T-helper 2 cell treated with Interferon-gamma antibody and Interleukin-4, amounts not matched to agents 5 μg/mL and 100 μg/mL, for 36 hours (primary cell): ENCODE results near the gene TSBP1.

Source experiments
- DNase-seq: peaks from one replicate; pipeline ENCODE4 v3.0.0; 2021; ENCODE audit warnings: low spot score
- H3K27ac Mint-ChIP-seq: one replicate; pipeline ENCODE4 v1.8.0; 2021; ENCODE audit warnings: mild to moderate bottlenecking, mixed read lengths
- H3K27me3 Mint-ChIP-seq: one replicate; pipeline ENCODE4 v1.8.0; 2021; ENCODE audit warnings: low read depth, mixed read lengths
- H3K36me3 Mint-ChIP-seq: one replicate; pipeline ENCODE4 v1.8.0; 2021; ENCODE audit warnings: low read depth, mixed read lengths
- H3K4me1 Mint-ChIP-seq: one replicate; pipeline ENCODE4 v1.8.0; 2021; ENCODE audit warnings: low read depth, mixed read lengths
- H3K4me3 Mint-ChIP-seq: one replicate; pipeline ENCODE4 v1.8.0; 2022; ENCODE audit warnings: mild to moderate bottlenecking, moderate library complexity, mixed read lengths
- H3K9me3 Mint-ChIP-seq: one replicate; pipeline ENCODE4 v1.8.0; 2021; ENCODE audit warnings: mixed read lengths

The TSBP1 gene

GRCh38 chr6:32371803-32372202 is at the start of gene TSBP1:
TSS of gene TSBP1 (minus strand) at chr6:32371903. CDS start at chr6:32371706, 197 bp downstream.
- no peak within 1 kb of the TSS for H3K4me3 Mint-ChIP-seq
- no peak within 1 kb of the TSS for H3K27ac Mint-ChIP-seq

GRCh38 chr6:32416036-32416435 is 44.3 kb upstream of the TSBP1 start:
- DNase-seq, result no peak
- Mint-ChIP-seq H3K9me3 (no peaks in the 10 kb centered on the region), H3K36me3 (no peaks in the 10 kb centered on the region), H3K27ac (no peak overlapping the region), H3K4me3 (no peak overlapping the region), H3K27me3 (peaks cover 64% of the 10 kb centered on the region), H3K4me1 (peaks cover 5% of the 10 kb centered on the region)

More at GRCh38 chr6:32371803-32372202, at the start of gene TSBP1:
- H3K9me3 Mint-ChIP-seq, result no peaks in the 10 kb centered on the region
- H3K4me1 Mint-ChIP-seq, result peaks cover 9% of the 10 kb centered on the region
- H3K27me3 Mint-ChIP-seq, result peaks cover 8% of the 10 kb centered on the region
- DNase-seq, result no peak
- no peaks in the 10 kb centered on the region for H3K36me3 Mint-ChIP-seq

- no peak overlapping the region for H3K4me3 Mint-ChIP-seq
- H3K27me3 Mint-ChIP-seq, result peaks cover 66% of the 10 kb centered on the region
- peaks cover 5% of the 10 kb centered on the region for H3K4me1 Mint-ChIP-seq
- peak; percentile 57 for DNase-seq
- no peaks in the 10 kb centered on the region for H3K9me3 Mint-ChIP-seq
- H3K36me3 Mint-ChIP-seq, result no peaks in the 10 kb centered on the region
- no peak overlapping the region for H3K27ac Mint-ChIP-seq
Measured at GRCh38 chr6:32415521-32416019, 43.9 kb upstream of the TSBP1 start.

- H3K27me3 Mint-ChIP-seq, result peaks cover 55% of the 10 kb centered on the region
- H3K4me3 Mint-ChIP-seq, result no peak overlapping the region
- no peak overlapping the region for H3K27ac Mint-ChIP-seq
- DNase-seq, result peak; percentile 68
- no peaks in the 10 kb centered on the region for H3K9me3 Mint-ChIP-seq
- H3K36me3 Mint-ChIP-seq, result no peaks in the 10 kb centered on the region
- peaks cover 5% of the 10 kb centered on the region for H3K4me1 Mint-ChIP-seq
Measured at GRCh38 chr6:32413427-32414047, 41.8 kb upstream of the TSBP1 start.

- no peak for DNase-seq
- peaks cover 58% of the 10 kb centered on the region for H3K27me3 Mint-ChIP-seq
- H3K27ac Mint-ChIP-seq, result no peak overlapping the region
- H3K4me3 Mint-ChIP-seq, result no peak overlapping the region
- H3K4me1 Mint-ChIP-seq, result peaks cover 5% of the 10 kb centered on the region
- H3K36me3 Mint-ChIP-seq, result no peaks in the 10 kb centered on the region
- H3K9me3 Mint-ChIP-seq, result no peaks in the 10 kb centered on the region
Measured at GRCh38 chr6:32411566-32412327, 40.0 kb upstream of the TSBP1 start.

GRCh38 chr6:32410906-32411305 is 39.2 kb upstream of the TSBP1 start:
- H3K9me3 Mint-ChIP-seq, result no peaks in the 10 kb centered on the region
- H3K4me3 Mint-ChIP-seq, result no peak overlapping the region
- H3K36me3 Mint-ChIP-seq, result no peaks in the 10 kb centered on the region
- no peak for DNase-seq
- peaks cover 62% of the 10 kb centered on the region for H3K27me3 Mint-ChIP-seq
- peaks cover 5% of the 10 kb centered on the region for H3K4me1 Mint-ChIP-seq
- no peak overlapping the region for H3K27ac Mint-ChIP-seq

GRCh38 chr6:32406857-32407256 is 35.2 kb upstream of the TSBP1 start, which contains the start of gene BTNL2:
TSS of gene BTNL2 (minus strand) at chr6:32407181. CDS start at chr6:32407123, 58 bp downstream.
- H3K4me3 Mint-ChIP-seq, result no peak within 1 kb of the TSS
- DNase-seq, result no peak
- H3K4me1 Mint-ChIP-seq, result no peaks in the 10 kb centered on the region
- H3K27ac Mint-ChIP-seq, result no peak within 1 kb of the TSS
- no peaks in the 10 kb centered on the region for H3K36me3 Mint-ChIP-seq
- no peaks in the 10 kb centered on the region for H3K9me3 Mint-ChIP-seq
- H3K27me3 Mint-ChIP-seq, result peaks cover 51% of the 10 kb centered on the region

GRCh38 chr6:32406197-32406596 is 34.5 kb upstream of the TSBP1 start:
- no peaks in the 10 kb centered on the region for H3K4me1 Mint-ChIP-seq
- no peak overlapping the region for H3K4me3 Mint-ChIP-seq
- DNase-seq, result no peak
- H3K9me3 Mint-ChIP-seq, result no peaks in the 10 kb centered on the region
- H3K27me3 Mint-ChIP-seq, result peaks cover 51% of the 10 kb centered on the region
- H3K27ac Mint-ChIP-seq, result no peak overlapping the region
- H3K36me3 Mint-ChIP-seq, result no peaks in the 10 kb centered on the region

GRCh38 chr6:32405656-32406055 is 34.0 kb upstream of the TSBP1 start:
- Mint-ChIP-seq H3K36me3 (no peaks in the 10 kb centered on the region), H3K27ac (no peak overlapping the region), H3K27me3 (peaks cover 48% of the 10 kb centered on the region), H3K4me3 (no peak overlapping the region), H3K9me3 (no peaks in the 10 kb centered on the region), H3K4me1 (no peaks in the 10 kb centered on the region)
- no peak for DNase-seq

GRCh38 chr6:32402812-32403211 is 31.1 kb upstream of the TSBP1 start:
- Mint-ChIP-seq H3K27me3 (peaks cover 46% of the 10 kb centered on the region), H3K4me1 (no peaks in the 10 kb centered on the region), H3K36me3 (no peaks in the 10 kb centered on the region), H3K27ac (no peak overlapping the region), H3K4me3 (no peak overlapping the region), H3K9me3 (no peaks in the 10 kb centered on the region)
- DNase-seq, result no peak

- H3K27me3 Mint-ChIP-seq, result peaks cover 34% of the 10 kb centered on the region
- no peak overlapping the region for H3K27ac Mint-ChIP-seq
- no peak overlapping the region for H3K4me3 Mint-ChIP-seq
- no peaks in the 10 kb centered on the region for H3K36me3 Mint-ChIP-seq
- H3K4me1 Mint-ChIP-seq, result peaks cover 4% of the 10 kb centered on the region
- H3K9me3 Mint-ChIP-seq, result no peaks in the 10 kb centered on the region
- DNase-seq, result no peak
Measured at GRCh38 chr6:32401284-32401963, 29.7 kb upstream of the TSBP1 start.

- peaks cover 4% of the 10 kb centered on the region for H3K4me1 Mint-ChIP-seq
- H3K27me3 Mint-ChIP-seq, result peaks cover 23% of the 10 kb centered on the region
- no peak overlapping the region for H3K4me3 Mint-ChIP-seq
- no peaks in the 10 kb centered on the region for H3K36me3 Mint-ChIP-seq
- no peak overlapping the region for H3K27ac Mint-ChIP-seq
- H3K9me3 Mint-ChIP-seq, result no peaks in the 10 kb centered on the region
- DNase-seq, result no peak
Measured at GRCh38 chr6:32397252-32397920, 25.7 kb upstream of the TSBP1 start.

- Mint-ChIP-seq H3K27me3 (peaks cover 21% of the 10 kb centered on the region), H3K27ac (no peak overlapping the region), H3K36me3 (no peaks in the 10 kb centered on the region), H3K4me3 (no peak overlapping the region), H3K4me1 (peaks cover 4% of the 10 kb centered on the region), H3K9me3 (no peaks in the 10 kb centered on the region)
- no peak for DNase-seq
Measured at GRCh38 chr6:32396028-32396427, 24.3 kb upstream of the TSBP1 start.
